Stimulated activated CD4-positive, alpha-beta T cell treated with anti-CD3 and anti-CD28 coated beads, TNF-alpha, amount 100 ng/mL, for 48 hours (primary cell): ENCODE results near the gene SEZ6L.

Experiments used
- DNase-seq, 3 donors: peaks; one replicate each; pipeline ENCODE4 v3.0.0-alpha.2; 2020; ENCODE audit warnings: low read depth in 3 of 3

SEZ6L gene

DNA sequence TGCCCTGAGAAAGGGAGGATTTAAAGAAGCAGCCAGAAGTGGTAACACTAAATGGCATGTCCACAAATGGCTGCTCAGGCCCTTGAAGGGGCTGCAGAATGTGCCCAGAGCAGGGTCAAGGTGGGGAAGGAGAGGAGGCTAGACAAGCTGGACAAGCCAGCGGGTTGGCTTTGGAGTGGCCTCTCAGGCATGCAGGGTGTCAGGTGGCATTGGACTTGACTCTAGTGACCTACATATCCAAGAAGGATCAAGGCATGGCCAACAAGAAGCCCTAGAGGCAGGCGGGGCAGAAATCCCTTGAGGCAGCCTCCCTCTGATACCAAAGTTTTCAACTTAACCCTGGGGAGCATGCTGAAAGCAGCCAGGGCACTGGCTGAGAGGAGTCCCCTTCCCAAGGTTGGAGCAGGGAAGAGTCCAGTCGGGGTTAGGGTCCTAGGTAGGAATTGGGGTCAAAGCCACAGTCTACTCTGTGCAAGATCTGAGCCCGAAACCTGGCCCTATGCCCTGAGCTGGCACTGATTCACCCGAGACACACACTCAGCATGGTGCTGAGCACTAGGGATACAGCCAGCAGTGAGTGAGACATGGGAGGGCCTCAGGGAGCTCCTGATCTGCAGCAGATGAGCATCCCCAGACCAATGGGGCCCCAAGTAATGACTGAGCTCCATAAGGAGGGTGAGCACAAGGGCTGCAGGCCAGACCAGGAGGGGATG lies 164.0 kb downstream of the SEZ6L start:
- no peak for DNase-seq

DNA sequence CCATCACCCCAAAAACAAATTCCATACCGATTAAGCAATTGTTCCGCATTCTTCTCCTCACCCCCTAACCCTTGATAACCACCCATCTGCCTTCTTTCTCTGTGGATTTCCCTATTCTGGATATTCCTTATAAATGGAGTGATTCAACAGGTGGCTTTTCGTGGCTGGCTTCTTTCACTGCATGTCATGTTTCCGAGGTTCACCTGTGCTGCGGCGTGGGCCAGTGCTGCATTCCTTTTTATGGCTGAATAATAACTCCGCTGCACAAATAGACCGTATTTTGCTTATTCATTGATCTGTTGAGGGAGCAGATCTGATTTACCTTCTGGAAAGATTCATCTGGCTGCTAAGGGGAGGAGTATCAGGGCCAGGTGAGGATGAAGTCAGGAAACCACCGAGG lies 165.0 kb downstream of the SEZ6L start:
- DNase-seq, result no peak

DNA sequence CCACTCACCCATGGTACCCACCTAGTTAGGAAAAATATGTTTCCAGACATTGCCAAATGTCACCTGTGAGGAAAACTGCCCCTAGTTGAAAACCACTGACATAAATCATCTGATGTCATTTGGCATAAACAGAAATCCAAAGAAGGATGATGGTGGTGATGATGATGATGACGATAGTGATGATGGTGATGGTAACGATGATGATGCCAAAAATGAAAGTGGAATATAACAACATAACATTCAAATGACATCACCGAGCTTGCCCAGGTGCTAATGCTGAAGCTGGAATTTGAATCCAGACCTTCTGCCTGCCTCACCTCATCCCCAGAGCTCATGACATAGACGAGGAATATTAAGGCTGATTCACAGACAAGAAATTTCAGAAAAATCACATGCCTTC lies 167.5 kb downstream of the SEZ6L start:
- no peak for DNase-seq

DNA sequence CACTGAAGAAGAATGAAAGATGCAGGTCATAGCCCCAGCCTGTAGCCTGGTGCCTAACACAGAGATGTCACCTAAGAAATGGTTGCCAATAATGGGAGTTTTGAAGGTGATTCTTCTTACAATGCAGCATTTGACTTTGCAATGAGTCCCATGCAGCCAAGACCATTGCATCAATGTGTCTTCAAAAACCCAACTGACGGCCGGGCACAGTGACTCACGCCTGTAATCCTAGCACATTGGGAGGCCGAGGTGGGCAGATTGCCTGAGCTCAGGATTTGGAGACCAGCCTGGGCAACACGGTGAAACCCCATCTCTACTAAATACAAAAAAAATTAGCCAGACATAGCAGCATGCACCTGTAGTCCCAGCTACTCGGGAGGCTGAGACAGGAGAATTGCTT lies 170.5 kb downstream of the SEZ6L start:
- DNase-seq, result no peak

DNA sequence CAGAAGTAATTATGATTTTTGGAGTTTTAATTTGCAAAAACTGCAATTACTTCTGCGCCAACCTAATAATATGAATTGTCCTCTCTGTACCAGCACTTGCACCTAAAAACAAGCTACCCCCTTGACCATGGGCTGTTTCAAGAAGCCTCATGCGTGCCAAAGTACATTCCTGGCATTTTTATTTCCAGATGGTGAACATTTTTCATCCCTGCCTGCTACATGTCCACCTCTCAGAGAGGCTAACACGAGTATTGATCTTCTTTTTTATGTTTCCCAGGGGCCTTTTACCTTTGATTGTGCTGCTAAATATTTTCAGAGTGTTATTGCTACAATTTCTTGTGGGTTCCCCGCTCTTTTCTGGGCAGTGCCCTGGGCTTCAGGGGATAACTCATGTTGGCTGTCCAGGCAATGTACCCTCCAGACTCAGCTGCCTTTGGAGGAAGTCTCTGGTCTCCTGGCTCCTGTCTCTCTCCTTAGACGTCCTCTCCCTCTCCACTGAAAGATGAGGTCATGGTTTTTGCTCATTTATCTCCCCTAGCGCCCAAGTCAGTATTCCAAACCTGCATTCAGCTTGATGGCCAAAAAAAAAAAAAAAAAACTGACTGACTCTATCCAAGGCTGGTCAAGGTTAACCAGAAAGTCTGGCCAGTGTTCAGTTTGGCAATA lies 173.6 kb downstream of the SEZ6L start:
- no peak for DNase-seq

DNA sequence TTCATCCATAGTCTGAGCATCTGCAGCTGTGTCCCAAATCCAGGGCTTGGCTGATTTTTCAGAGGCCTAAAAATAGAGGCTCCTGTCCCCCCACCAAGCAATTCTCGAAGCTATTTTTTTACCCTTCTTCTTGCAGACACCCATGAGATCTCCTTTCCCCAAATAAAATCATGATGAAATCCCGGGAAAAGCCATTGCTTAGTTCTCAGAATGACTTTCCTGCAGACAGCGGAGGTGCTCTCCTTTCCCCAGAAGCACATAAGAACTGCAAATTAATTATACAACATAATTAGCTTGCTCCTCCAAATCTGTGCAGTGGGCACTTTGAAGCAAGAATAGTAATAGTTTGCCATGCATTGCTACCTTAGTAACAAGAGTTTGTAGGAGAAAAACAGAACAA lies 176.2 kb downstream of the SEZ6L start:
- no peak for DNase-seq

DNA sequence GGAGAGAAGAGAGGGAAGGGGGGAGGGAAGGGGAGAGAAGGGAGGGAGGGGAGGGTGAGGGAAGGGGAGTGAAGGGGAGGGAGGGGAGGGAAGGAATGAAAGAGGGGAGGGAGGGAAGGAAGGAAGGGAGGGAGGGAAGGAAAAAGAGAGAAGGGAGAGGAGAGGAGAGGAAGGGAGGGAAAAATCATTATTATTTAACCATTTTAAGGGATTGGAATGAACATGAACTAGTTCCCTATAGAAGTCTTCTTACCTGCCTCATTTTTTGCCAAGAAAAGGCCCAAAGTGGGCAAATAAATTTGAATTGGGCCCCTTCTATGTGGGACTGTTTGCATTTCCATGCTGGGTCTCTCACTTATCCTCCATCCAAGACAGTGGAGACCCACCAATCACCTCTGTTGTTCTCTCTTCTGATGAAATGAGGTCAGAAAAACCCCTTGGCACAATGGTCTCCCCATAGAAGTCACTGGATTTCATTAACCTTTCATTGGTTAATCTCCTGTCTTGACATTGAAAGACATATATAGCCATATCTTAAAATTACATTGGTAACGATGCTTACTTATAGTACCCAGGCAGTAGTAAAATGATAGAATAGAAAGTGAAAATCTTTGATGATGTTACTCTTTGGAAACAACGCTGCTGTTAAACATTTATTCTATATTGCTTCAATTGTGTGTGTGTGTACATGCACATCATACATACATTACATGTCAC lies 179.7 kb downstream of the SEZ6L start:
- no peak for DNase-seq

DNA sequence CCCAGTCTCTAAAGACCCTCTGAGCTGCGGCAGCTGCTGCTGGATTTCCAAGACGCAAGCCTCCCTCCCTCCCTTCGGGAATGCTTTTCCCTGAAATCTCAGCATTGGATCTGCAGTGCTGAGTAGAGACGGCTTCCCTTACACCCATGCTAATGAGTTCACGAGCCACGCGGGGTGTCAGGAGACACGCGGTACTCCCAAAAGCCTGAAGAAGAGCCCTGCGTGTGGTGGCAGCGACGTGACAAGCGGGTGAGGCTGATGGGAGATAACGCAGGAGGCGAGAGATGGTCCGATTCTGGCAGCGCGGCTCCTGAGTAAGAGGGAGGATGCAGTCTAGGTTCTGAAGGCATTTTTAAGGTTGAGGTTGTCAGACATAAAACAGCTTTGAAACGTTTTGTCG lies 185.4 kb downstream of the SEZ6L start:
- no peak for DNase-seq

DNA sequence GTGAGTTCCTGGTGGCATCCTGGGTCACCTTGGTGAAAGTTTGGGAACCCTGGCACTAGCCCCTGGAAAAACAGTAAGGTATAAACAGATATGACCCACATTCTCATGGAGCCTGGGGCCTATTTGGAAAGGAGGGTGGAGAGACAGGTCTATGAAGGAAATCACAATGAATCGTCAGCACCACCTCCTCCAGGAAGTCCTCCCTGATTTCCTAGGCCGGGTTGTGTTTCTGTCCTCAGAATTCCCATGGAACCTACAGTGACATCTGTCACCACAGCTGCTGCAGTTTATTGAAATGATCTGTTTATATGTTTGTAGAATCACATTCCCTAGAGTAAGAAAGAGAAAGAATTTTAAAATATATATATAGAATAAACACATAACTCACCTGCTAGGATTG lies 188.0 kb downstream of the SEZ6L start:
- no peak for DNase-seq

DNA sequence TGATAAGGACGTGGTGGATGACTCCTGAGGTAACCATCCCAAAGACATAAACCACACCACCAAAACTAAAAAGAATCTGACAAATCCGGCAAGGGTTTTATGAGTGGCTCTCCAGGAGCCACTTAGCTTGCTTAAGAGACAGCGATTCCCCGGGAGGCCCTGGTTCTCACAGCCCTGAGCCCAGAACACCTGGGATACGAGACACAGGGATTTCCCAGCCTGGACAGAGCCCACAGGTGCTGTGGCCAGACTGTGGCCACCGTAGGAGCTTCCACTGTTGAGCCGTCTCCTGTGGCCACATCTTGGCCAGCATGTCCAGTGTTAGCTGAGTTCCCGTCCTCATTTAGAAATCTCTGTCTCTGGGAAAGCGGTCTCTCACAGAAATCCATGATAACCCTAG lies 188.6 kb downstream of the SEZ6L start:
- no peak for DNase-seq

DNA sequence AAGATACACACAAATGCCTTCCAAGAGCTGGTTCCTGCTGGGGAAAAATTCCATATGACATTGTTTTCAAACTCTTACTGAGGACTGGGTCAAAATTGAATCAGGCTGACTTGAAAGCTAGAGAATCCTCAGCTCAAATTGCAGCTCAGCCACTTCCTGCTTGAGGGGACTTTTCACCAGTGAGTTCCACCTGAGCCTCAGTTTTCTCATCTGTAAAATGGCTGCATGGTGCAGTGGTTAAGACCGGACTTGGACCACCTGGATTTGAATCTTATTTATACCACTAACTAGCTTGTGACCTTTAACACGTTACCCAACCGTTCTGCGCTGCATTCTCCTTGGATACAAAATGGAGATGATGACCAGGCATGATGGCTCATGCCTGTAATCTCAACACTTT lies 189.9 kb downstream of the SEZ6L start:
- no peak for DNase-seq

DNA sequence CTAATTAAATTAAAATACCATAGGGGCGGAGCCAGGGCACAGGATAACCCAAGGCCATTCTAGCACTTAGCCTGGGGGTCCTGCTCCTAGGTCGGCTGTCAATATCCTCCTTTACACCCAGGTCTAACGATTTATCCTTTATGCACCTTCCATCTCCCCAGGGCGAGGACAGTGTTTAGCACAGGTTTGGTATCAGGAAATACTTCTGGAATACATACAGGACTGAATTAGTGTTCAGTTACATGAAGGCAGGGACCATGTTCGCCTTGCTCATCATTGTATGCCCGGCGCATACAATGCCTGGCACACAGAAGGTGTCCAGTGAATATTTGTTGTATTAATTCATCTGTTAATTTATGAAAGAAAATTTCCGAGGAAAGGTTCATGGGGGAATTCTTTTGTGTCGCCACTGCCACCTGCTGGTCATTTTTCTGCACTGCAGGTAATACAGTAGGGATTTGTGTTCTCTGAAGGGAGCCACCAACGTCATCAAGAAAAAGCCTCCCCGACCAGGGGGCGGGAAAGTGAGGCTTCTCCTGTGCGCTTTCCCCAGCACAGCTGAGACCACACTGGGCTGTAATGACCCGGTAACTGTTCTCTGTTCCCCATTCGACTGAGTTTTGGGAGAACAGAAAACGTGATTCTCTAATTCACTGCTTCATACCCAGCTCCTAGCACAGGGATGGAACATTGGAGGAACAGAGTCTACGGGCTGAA lies 191.1 kb downstream of the SEZ6L start:
- peak; percentile 26 to 53 (median 29) for DNase-seq

DNA sequence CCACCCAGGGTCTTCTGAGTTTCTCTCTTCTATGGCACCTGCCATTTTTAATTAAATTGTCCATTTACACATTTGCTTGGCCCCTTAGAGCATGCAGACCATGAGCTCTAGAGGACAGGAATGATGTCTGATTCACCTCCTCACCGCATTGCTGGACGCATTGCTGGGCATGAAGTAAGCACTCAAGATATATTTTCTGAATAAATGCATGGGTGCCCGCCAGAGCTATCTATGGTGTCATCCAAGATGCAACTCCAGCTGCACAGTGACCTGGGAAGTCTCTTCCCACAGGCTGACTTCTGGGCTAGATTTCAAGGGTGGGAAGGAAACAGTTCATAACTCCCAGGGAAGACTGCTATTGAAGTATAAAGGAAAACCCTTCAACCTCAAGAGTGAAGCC lies 193.2 kb downstream of the SEZ6L start:
- DNase-seq, result no peak

DNA sequence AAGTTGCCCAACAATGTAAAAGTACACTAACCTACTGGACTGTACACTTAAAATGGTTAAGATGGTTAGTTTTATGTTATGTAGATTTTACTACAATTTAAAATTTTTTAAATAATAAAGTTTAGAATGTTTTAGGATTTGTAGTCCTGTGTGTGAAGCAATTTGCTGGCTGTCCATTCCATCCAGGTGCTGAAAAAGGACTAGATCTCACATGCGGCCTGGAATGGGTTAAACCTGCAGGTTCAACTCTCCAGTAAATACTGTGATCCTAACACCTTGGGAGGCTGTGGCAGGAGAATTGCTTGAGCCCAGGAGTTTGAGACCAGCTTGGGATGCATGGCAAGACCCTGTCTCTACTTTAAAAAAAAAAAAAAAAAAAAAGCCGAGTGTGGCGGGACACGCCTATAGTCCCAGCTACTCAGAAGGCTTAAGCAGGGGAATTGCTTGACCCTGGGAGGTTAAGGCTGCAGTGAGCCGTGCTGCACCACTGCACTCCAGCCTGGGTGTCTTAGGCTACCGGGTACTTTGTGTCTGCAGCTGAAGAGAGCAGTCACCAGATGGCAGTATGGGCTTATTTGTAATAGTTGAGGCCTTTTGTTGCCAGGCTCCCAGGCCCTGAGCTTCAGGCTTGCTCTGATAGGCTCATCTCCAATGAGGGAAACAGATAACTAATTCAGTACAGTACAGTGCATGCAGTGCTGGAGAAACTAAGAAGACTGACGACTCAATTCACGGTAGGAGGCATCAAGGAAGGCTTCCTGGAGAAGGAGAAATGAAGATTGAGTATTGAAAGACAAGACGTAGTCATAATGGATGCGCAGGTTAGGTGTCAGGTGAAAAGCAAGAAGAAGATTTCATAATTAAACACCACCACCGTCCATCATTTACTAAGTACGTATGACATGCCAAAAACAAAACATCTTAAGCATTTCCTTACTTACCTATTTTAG lies 195.1 kb downstream of the SEZ6L start:
- peak; percentile 16 to 47 (median 20) for DNase-seq

DNA sequence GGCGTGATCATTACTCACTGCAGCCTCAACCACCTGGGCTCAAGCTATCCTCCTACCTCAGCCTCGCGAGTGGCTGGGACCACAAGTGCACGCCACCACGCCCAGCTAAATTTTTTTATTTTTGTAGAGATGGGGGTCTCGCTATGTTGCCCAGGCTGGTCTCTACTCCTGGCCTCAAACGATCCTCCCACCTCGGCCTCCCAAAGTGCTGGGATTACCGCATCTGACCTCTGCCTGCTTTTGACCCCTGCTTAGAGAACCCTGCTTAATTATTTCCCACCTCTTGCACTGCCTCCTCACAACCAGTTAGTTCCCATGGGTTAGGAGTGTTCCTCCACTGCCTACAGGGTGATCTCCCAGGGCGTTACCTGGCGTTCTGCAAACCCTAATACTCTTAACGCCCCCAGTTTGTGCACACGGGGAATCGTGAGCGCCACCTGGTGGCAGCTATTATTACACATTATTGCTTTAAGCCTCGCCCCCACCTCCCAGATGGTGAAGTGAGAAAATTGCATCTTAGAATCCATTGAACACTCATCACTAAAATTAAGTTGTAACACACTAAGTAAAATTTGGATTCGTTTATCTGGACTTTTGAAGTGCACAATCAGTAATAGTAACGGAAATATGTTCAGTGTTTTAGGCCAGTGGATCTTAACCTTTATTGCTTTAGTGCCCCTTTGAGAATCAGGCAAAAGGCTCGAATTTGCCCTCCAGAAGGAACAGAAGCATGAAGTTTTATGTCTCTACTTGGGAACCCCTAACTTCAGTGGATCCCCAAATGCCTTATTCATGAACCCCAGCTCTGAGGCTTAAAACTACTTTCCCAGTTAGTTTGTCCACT lies 198.4 kb downstream of the SEZ6L start:
- DNase-seq, result peak; percentile 32 to 51 (median 40)

DNA sequence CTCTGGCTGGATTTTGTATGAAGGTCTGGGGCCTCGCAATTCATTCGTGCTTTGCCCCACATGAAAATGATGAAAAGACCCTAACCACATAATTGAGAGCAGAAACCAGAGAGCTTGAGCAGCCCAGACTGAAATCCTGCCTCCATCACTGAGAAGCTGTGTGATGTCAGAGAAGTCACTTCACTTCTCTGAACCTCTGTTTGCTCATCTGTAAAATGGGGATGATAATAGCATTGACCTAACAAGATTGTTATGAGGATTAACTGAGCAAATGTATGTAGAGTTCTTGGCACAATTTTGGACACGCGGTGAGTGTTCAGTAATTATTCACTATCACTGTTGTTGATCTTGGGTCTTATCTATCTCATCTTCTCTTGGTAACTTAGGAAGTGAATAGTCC lies 203.6 kb downstream of the SEZ6L start:
- no peak for DNase-seq

DNA sequence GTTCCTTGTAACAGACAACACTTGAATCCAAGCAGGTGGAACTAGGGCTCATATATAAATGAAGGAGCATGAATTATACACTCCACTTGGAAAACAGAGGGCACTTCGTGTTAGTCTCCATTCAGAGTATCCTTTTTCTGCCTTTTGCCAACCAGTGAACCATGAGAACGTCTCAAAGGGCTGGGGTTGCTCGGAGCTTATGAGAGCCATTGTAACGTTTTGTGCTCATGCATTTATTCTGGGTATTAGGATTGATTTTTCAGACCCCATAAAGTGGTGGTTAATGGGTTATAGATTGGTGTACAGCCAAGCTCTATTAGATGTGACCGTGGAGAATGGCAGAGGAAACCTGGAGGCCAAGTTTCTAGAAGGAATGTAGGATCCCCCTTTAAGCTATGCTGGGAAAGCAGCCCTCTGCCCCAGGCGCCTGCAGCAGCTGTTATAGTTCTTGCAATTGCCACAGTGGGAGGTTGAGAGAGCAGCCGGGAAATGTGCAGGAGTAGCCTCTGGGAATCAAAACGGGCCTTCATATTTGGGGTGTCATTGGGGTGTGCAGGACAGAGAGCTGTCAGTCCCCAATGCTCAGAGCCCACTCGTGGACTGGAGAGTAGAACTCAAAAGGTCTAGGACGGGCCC lies 205.2 kb downstream of the SEZ6L start:
- no peak for DNase-seq

DNA sequence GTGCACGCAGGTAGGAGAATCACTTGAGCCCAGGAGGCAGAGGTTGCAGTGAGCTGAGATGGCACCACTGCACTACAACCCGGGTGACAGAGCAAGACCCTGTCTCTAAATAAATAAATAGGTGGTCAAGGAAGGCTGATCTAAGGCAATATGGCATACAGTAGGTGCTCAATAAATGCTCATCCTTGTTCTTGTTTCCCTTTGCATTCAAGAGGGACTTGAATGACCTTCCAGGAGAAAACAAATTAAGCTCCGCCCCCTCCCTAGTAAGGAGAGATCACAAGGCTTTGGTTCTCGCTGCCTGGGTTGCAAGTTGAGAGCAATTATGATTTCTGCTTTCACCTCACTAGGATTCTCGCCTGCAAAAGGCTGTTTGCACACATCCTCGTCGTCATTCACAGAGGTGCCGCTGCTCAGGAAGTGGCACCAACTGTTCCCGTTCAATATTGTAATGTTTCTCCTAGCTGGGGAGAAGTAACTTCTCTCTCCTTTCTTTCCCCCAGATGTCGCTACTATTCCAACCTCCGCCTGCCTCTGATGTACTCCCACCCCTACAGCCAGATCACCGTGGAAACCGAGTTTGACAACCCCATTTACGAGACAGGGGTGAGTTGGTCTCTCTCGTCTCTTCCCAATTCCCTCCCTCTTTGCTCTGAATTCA lies 208.0 kb downstream of the SEZ6L start:
- DNase-seq, result no peak
